GM20431 (cell line): ENCODE measurements around the gene UBE2V1.
"Not testable (repeated sequence)": the region's sequence is repeated elsewhere in the genome, so short reads cannot be mapped to it uniquely, and the experiment has no call there.

Source experiments
- in situ Hi-C: fragments of 300-500 bp; cut with MseI, MboI; formaldehyde crosslinking; loops from one replicate; pipeline ENCODE4 v1.15.0; 2020; ENCODE audit warnings: low sequenced_read_pairs; ENCODE audit not compliant: unreplicated experiment

UBE2V1 gene

GRCh38 chr20:50101281-50101680 lies 11.7 kb downstream of the UBE2V1 start:
- in situ Hi-C loops = no loop called here

- in situ Hi-C loops = no loop called here
These were observed 12.4 kb downstream of the UBE2V1 start for GRCh38 chr20:50100552-50100951.

- in situ Hi-C loops = no loop called here
These were observed 13.4 kb downstream of the UBE2V1 start for GRCh38 chr20:50099565-50099991.

DNA sequence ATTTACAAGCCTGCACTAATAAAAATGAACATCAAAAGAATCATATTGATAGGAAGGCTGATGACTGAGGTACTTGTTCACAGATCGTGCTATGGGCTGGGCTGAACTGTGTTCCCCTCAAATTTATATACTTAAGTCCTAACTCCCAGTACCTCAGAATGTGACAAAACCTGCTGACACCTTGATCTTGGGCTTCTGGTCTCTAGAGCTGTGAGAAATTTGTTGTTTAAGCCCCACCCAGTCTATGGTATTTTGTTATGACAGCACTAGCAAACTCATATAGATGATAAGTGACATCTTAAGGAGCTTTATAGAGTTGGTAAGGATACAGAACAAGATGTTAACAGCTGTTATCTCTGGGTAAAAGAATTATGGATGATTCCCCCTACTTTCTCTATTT lies 13.8 kb downstream of the UBE2V1 start:
- in situ Hi-C loops = no loop called here

DNA sequence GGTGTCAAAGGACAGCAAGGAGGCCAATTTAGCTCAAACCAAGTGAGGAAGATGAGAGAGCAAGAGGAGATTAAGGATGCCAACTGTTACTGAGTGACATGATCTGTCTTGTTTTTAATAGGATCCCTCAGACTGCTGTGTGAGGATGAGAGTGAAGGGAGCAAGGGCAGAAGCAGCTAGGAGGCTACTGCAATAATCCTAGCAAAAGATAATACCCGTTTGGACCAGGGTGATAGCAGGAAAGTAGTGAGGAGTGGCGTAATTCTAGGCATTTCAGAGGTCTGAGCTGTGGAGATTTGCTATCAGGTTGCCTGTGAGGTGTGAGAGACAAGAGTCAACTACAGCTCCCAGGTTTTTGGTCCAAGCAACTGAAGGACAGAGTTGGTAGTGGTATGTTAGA lies 14.7 kb downstream of the UBE2V1 start:
- in situ Hi-C loops = no loop called here

DNA sequence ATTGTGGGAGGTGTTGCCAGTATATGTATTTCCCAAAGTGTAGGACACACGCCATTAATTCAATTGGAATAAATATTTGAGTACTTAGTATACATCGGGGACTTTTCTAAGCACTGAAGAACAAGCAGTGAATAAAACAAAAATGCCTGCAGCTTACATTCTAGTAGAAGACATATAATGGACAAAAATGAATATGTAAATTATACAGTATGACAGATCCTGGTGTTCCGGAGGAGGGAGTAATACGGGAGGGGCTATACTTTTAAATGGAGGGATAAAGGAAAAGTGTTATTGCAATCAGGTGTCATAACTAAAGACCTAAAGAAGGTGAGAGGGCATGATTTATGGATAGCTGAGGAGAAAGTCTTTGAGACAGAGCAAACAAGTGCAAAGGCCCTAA lies 15.1 kb downstream of the UBE2V1 start:
- in situ Hi-C loops = no loop called here

DNA sequence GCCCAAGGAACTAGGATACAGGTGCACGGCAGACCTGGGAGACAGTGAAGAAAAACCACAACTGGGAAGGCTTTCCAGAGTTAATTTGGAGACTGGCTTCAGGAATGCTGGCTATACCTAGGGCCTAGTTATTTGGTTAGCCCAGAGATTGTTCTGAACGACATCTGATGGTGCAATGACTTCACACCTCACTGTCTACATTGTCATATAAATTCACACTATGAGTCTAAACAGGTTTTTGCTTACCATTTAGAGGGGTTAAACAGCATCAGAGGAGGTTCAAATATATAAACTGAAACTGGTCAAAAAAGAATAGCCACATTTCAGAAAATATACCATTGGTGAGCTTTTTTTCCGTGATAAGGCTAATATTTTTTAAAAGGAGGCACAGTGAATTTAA lies 16.7 kb downstream of the UBE2V1 start:
- in situ Hi-C loops = no loop called here

DNA sequence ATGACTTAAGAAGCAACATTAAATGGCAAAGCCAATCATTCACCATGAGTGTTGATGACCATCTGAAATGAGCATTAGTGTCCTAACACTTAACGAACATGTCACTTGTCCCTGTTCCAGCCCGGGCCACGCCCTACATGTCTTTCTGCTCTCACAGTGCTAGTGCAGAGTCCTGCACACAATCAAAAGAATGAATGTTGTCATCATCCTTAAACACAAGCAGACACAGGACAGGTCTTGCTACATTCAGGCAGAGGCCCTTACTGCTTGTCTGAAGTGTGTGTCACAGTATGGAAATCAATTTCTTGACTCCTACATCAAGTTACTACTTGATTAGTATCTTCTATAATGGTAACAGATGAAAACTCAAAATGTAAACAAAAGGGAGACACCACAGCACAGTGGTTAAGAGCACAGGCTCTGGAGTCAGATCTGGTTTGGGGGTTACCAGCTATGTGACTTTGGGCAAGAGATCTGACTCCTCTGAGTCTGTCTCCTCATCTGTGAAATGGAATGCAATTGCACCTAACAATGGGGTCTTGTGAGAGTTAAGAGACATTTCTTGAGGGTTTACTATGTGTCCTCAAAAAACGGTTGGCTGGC lies 17.4 kb downstream of the UBE2V1 start:
- in situ Hi-C loops = no loop called here

DNA sequence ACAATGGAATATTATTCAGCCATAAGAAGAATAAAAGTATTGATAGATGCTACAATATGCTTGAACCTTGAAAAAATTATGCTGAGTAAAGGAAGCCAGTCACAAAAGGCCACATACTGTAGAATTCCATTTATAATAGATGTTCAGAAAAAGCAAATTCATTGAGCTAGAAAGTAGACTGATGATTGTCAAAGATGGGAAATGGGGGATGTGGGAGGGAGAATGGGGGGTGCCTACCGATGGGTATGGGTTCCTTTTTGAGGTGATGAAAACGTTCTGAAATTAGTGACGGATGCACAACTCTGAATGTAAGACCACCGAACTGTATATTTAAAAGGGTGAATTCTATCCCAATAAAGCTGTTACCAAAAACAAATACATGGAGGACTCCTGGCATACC lies 18.4 kb downstream of the UBE2V1 start:
- in situ Hi-C loops = no loop called here

- in situ Hi-C loops = no loop called here
These were observed 19.7 kb downstream of the UBE2V1 start for GRCh38 chr20:50093240-50093639.

DNA sequence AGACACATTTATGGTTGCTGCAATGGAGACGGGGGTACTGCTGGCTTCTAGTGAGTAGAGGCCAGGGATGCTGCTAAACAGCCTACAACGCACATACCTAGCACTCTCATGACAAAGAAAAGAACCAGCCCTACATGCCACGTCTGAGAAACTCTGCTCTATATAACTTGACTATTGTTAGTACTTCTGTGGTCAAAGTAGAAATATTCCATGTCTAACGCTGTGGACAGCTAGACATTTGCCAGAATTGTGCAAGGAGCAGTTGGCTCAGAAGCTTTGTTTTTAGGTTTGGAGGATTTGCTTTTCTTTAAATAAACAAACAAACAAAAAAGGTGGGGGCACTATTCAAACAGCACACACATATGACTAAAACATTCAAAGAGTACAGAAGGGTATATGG lies 20.5 kb downstream of the UBE2V1 start:
- in situ Hi-C loops = no loop called here

DNA sequence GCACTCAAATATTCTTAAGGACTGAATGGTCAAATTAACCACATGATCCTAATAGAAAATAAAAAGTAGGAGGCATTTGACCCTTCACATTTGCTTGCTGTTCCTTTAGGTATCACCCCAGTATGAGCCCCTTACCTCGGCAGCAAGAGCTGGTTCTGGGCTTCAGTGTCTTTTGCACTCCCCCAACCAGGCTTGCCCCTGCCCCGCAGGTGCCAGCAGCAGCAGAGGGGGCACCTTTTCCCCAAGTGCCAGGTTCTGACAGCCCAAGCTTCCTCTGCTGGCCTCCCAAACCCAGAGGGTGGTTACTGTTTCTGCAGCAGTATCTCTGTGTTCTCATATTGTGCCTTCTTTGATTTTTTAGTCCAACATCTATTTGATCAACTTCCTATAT lies 23.2 kb downstream of the UBE2V1 start:
- in situ Hi-C loops = no loop called here

- in situ Hi-C loops = no loop called here
These were observed 23.7 kb downstream of the UBE2V1 start for GRCh38 chr20:50089140-50089786.

DNA sequence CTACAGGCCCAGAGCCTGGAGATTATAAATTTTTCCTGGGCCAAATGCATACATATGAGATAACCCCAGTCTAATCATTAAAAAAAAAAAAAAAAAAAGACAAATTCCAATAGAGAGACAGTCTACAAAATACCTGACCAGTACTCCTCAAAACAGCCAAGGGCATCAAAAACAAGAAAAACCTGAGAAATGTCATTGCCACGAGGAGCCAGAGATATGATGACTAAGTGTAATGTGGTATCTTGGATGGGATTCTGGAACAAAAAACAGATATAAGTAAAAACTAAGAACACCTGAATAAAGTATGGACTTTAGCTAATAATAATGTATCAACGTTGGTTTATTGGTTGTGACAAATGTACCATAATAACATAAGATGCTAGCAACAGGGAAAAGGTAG lies 24.9 kb downstream of the UBE2V1 start:
- in situ Hi-C loops = no loop called here

DNA sequence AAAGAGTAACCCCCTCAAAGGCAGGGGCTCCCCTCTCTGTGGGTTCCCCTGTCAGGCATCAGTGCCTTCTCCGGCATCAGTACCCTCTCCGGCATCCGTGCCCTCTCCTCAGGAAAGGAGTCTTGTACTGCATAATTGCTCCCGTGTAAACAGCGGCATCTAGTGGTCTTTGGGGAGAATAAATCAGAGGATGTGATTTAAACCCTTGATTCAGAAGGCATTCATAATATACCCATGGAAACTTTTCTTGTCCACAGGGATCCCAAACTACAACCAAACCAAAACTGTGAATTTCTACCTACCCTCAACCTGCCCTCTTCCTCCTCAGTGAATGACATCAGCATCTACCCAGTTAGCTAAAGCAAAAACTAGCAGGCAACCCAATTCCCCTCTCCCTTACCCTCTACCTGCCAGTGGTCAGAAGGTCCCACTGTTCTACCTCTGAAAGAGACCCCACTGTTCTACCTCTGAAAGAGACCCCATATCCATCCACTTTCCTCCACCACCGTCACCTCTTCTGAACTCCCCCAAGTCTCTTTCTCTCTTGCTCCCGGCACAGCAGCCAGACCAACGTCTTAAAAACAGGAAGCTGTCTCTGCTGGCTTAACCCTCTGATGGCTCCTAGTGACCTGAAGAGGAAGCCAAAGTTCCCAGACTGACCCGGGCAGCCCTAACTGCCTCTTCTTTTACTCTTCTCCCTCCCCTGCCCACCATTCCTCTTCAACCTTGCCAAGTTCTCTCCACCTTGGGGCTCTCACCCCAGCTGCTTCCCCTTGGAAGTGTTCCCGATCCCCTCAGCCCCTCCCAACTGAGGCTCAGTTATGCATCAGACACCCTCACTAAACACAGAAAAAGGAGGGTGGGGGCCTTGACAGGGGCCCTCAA lies 27.2 kb downstream of the UBE2V1 start:
- in situ Hi-C loops = no loop called here

GRCh38 chr20:50085146-50085480 lies 27.8 kb downstream of the UBE2V1 start:
- in situ Hi-C loops = no loop called here

GRCh38 chr20:50083034-50083433 lies 29.9 kb downstream of the UBE2V1 start:
- in situ Hi-C loops = no loop called here

- in situ Hi-C loops = not testable (repeated sequence)
These were observed 30.9 kb downstream of the UBE2V1 start for GRCh38 chr20:50082056-50082455.

- in situ Hi-C loops = no loop called here
These were observed 34.9 kb downstream of the UBE2V1 start for GRCh38 chr20:50077818-50078601.

GRCh38 chr20:50073500-50073899 lies 39.5 kb downstream of the UBE2V1 start:
- in situ Hi-C loops = loop anchor here (5.0 kb wide), 1 partner anchor 96 kb away; no protein-coding TSS in a partner anchor
